ENCODE measurements around the gene PRKAR2A. TPM values are rescaled to one million over a fixed set of nuclear protein-coding genes. Genes with fewer than 3 reads are reported as not detected.

PRKAR2A gene
- total and polyA plus RNA-seq, 9 of the 15 experiments (the other 6 are each of a cell fraction or from before 2014, with no cell fraction given), result 15.9 to 84.5 (median 37.6) TPM

- TF ChIP-seq HBP1 (CRISPR knock-in tag; IDR thresholded peaks at IDR 0.05) (no peak), ETV5 (CRISPR knock-in tag; IDR thresholded peaks at IDR 0.05; ENCODE audit: low read depth) (no peak), ZNF384 (IDR thresholded peaks at IDR 0.05; ENCODE audit: low read depth, low read length) (peak; percentile 25; the same call in 1 of the 2 replicates), ZMIZ1 (IDR thresholded peaks at IDR 0.05; ENCODE audit: low read depth in 2 of 2, low read length in 2 of 2) (no peak), RERE (CRISPR knock-in tag; IDR thresholded peaks at IDR 0.05; ENCODE audit: borderline replicate concordance) (no peak), HMG20A (CRISPR knock-in tag; conservative IDR thresholded peaks at IDR 0.05) (no peak), KDM5B (IDR thresholded peaks at IDR 0.05; ENCODE audit: insufficient replicate concordance, low read depth, low read length) (no peak), NONO (IDR thresholded peaks at IDR 0.05; ENCODE audit: low read depth in 2 of 2, low read length in 1 of 2) (no peak), XRCC4 (IDR thresholded peaks at IDR 0.05; ENCODE audit: extremely low read depth, insufficient read depth, insufficient read length) (no peak), CGGBP1 (CRISPR knock-in tag; IDR thresholded peaks at IDR 0.05) (no peak), HINFP (tag; conservative IDR thresholded peaks at IDR 0.05; ENCODE audit: low read depth) (no peak), PTRF (tag; IDR thresholded peaks at IDR 0.05) (no peak)
Observed at GRCh38 chr3:48783304-48783703, 64.4 kb downstream of the PRKAR2A start (continued).

All from K562 (cell line).